MM.1S (cell line): Measurements from ENCODE around the gene STX1B.

Source experiments
- CTCF ChIP-seq: fragments of 300-600 bp; sonication (generic); IDR thresholded peaks from 2 replicates; pipeline ENCODE4 v1.5.1; 2016; ENCODE audit warnings: antibody characterized with exemption, low read length, mixed read lengths
- EZH2phosphoT487 ChIP-seq: fragments of 300-600 bp; sonication (generic); IDR thresholded peaks from 2 replicates; pipeline ENCODE4 v1.6.1; 2018; ENCODE audit warnings: antibody characterized with exemption, low read length

- TF ChIP-seq CTCF (no peak), EZH2phosphoT487 (no peak)
These were observed 31.0 kb downstream of the STX1B start for GRCh38 chr16:30979170-30980022.
